H9 (cell line): ENCODE data around the gene NFX1. TPM values are rescaled to one million over a fixed set of nuclear protein-coding genes. Genes with fewer than 3 reads are reported as not detected.

ENCODE experiments used
- DNase-seq: peaks from one replicate; pipeline ENCODE4 v3.0.0-alpha.2; 2017
- H2AFZ ChIP-seq: one replicate; pipeline ENCODE4 v1.6.1; 2013; ENCODE audit warnings: mild to moderate bottlenecking, low read length, control low read depth, moderate library complexity
- H2AK5ac ChIP-seq: 2 replicates; pipeline ENCODE4 v1.6.1; 2013; ENCODE audit warnings: low read length, control low read depth, mixed read lengths; ENCODE audit not compliant: insufficient read length
- H2BK120ac ChIP-seq: one replicate; pipeline ENCODE4 v1.6.1; 2013; ENCODE audit warnings: low read depth, mild to moderate bottlenecking, low read length, control low read depth, inconsistent platforms; ENCODE audit not compliant: poor library complexity, severe bottlenecking
- H2BK12ac ChIP-seq: 2 replicates; pipeline ENCODE4 v1.6.1; 2013; ENCODE audit warnings: low read length, control low read depth, mixed read lengths, low read depth; ENCODE audit not compliant: insufficient read length
- H2BK15ac ChIP-seq: 2 replicates; pipeline ENCODE4 v1.6.1; 2013; ENCODE audit warnings: low read depth, low read length, control low read depth
- H2BK20ac ChIP-seq: one replicate; pipeline ENCODE4 v1.6.1; 2013; ENCODE audit warnings: low read depth, mild to moderate bottlenecking, low read length, control low read depth, inconsistent platforms; ENCODE audit not compliant: poor library complexity, severe bottlenecking
- H2BK5ac ChIP-seq: 2 replicates; pipeline ENCODE4 v1.6.1; 2013; ENCODE audit warnings: low read length, control low read depth, mixed read lengths; ENCODE audit not compliant: insufficient read length
- H3K14ac ChIP-seq: 2 replicates; pipeline ENCODE4 v1.6.1; 2013; ENCODE audit warnings: low read length, control low read depth; ENCODE audit not compliant: insufficient read depth
- H3K18ac ChIP-seq: 2 replicates; pipeline ENCODE4 v1.6.1; 2013; ENCODE audit warnings: low read depth, mild to moderate bottlenecking, mixed read lengths, low read length, control low read depth; ENCODE audit not compliant: insufficient read length
- H3K23ac ChIP-seq: 2 replicates; pipeline ENCODE4 v1.6.1; 2013; ENCODE audit warnings: low read length, control low read depth, mixed read lengths, low read depth; ENCODE audit not compliant: insufficient read length
- H3K23me2 ChIP-seq: 2 replicates; pipeline ENCODE4 v1.6.1; 2013; ENCODE audit warnings: low read depth, mild to moderate bottlenecking, mixed read lengths, low read length, control low read depth; ENCODE audit not compliant: insufficient read length, poor library complexity, severe bottlenecking
- H3K27ac ChIP-seq: 2 replicates; pipeline ENCODE4 v1.5.1; 2013; ENCODE audit warnings: low read length, control low read depth, mixed read lengths, low read depth; ENCODE audit not compliant: insufficient read length
- H3K27me3 ChIP-seq: 2 replicates; pipeline ENCODE4 v1.6.1; 2013; ENCODE audit warnings: low read length, control low read depth, inconsistent platforms; ENCODE audit not compliant: insufficient read depth
- H3K4ac ChIP-seq: 2 replicates; pipeline ENCODE4 v1.6.1; 2013; ENCODE audit warnings: low read depth, mild to moderate bottlenecking, control low read depth, inconsistent platforms, low read length, moderate library complexity
- H3K4me1 ChIP-seq: 2 replicates; pipeline ENCODE4 v1.6.1; 2013; ENCODE audit warnings: low read length, control low read depth, inconsistent platforms; ENCODE audit not compliant: insufficient read depth
- H3K4me2 ChIP-seq: 2 replicates; pipeline ENCODE4 v1.6.1; 2013; ENCODE audit warnings: low read length, control low read depth, mixed read lengths; ENCODE audit not compliant: insufficient read length, insufficient read depth
- H3K56ac ChIP-seq: 2 replicates; pipeline ENCODE4 v1.6.1; 2013; ENCODE audit warnings: low read depth, mild to moderate bottlenecking, mixed read lengths, low read length, control low read depth; ENCODE audit not compliant: insufficient read length
- H3K79me1 ChIP-seq: 2 replicates; pipeline ENCODE4 v1.6.1; 2013; ENCODE audit warnings: low read depth, mild to moderate bottlenecking, moderate library complexity, low read length, control low read depth, inconsistent platforms; ENCODE audit not compliant: insufficient read depth, poor library complexity, severe bottlenecking
- H3K79me2 ChIP-seq: 2 replicates; pipeline ENCODE4 v1.6.1; 2013; ENCODE audit warnings: low read length, control low read depth, inconsistent platforms; ENCODE audit not compliant: insufficient read depth
- H3K9ac ChIP-seq: 2 replicates; pipeline ENCODE4 v1.6.1; 2013; ENCODE audit warnings: low read length, control low read depth, mixed read lengths; ENCODE audit not compliant: insufficient read length; ENCODE audit errors: extremely low read depth
- H3K9me3 ChIP-seq: one replicate; pipeline ENCODE4 v1.6.1; 2013; ENCODE audit warnings: low read depth, low read length, inconsistent platforms; ENCODE audit not compliant: control insufficient read depth
- H3T11ph ChIP-seq: one replicate; pipeline ENCODE4 v1.6.1; 2013; ENCODE audit warnings: mild to moderate bottlenecking, low read length, control low read depth, inconsistent platforms
- H4K20me1 ChIP-seq: one replicate; pipeline ENCODE4 v1.6.1; 2013; ENCODE audit not compliant: control insufficient read depth, insufficient read length, insufficient read depth
- H4K5ac ChIP-seq: 2 replicates; pipeline ENCODE4 v1.6.1; 2013; ENCODE audit warnings: low read depth, mild to moderate bottlenecking, mixed read lengths, low read length, control low read depth; ENCODE audit not compliant: insufficient read length
- H4K8ac ChIP-seq: replicated peaks from 2 replicates; pipeline ENCODE4 v1.6.1; 2013; ENCODE audit warnings: low read length, control low read depth, mixed read lengths, low read depth; ENCODE audit not compliant: insufficient read length
- H4K91ac ChIP-seq: 2 replicates; pipeline ENCODE4 v1.6.1; 2013; ENCODE audit warnings: low read depth, mild to moderate bottlenecking, moderate library complexity, mixed read lengths, low read length, control low read depth; ENCODE audit not compliant: insufficient read length
- H3K27ac Mint-ChIP-seq, 3 experiments: 2 replicates in 2 of 3; 3 replicates in 1 of 3; pipeline ENCODE4 v1.8.0; 2020 to 2021; ENCODE audit warnings: mixed read lengths in 3 of 3, mild to moderate bottlenecking in 1 of 3, moderate library complexity in 1 of 3
- H3K27me3 Mint-ChIP-seq: 2 replicates; pipeline ENCODE4 v1.8.0; 2021; ENCODE audit warnings: low read depth, mild to moderate bottlenecking, moderate library complexity, mixed read lengths
- H3K36me3 Mint-ChIP-seq, 3 experiments: 2 replicates in 2 of 3; 3 replicates in 1 of 3; pipeline ENCODE4 v1.8.0; 2020 to 2021; ENCODE audit warnings: low read depth in 3 of 3, mixed read lengths in 3 of 3; ENCODE audit not compliant: insufficient read depth in 1 of 3
- H3K4me1 Mint-ChIP-seq, 2 experiments: 2 replicates each; pipeline ENCODE4 v1.8.0; 2020; ENCODE audit warnings: mixed read lengths in 2 of 2
- H3K4me3 Mint-ChIP-seq, 2 experiments: 2 replicates in 1 of 2; 3 replicates in 1 of 2; pipeline ENCODE4 v1.8.0; 2020 to 2021; ENCODE audit warnings: mild to moderate bottlenecking in 2 of 2, mixed read lengths in 2 of 2, moderate library complexity in 1 of 2
- H3K9me3 Mint-ChIP-seq, 2 experiments: 2 replicates in 1 of 2; 3 replicates in 1 of 2; pipeline ENCODE4 v1.8.0; 2020; ENCODE audit warnings: mild to moderate bottlenecking in 2 of 2, mixed read lengths in 2 of 2, moderate library complexity in 1 of 2
- WGBS: extraction: QIAGEN DNeasy Blood & Tissue Kit; methylation state at CpG from one replicate; pipeline ENCODE4 v1.1.7; 2013; ENCODE audit warnings: missing lambda C conversion rate, low lambda C conversion rate, mixed read lengths; ENCODE audit not compliant: insufficient read length; ENCODE audit errors: extremely low coverage; 5-methylcytosine and 5-hydroxymethylcytosine counted together
- total RNA-seq: library from RNA; stranded (reverse); gene quantifications from 2 replicates; pipeline ENCODE4 v1.2.1, GENCODE V29; 2021
- TF ChIP-seq, protein P1 (sequence below): fragments of 200-600 bp; sonication (generic); conservative IDR thresholded peaks from 3 replicates; pipeline ENCODE4 v1.8.0; 2021; ENCODE audit warnings: antibody characterized with exemption, mild to moderate bottlenecking

The NFX1 gene
- total RNA-seq, 1 experiment from 2014 or later = 35.1 TPM

DNA sequence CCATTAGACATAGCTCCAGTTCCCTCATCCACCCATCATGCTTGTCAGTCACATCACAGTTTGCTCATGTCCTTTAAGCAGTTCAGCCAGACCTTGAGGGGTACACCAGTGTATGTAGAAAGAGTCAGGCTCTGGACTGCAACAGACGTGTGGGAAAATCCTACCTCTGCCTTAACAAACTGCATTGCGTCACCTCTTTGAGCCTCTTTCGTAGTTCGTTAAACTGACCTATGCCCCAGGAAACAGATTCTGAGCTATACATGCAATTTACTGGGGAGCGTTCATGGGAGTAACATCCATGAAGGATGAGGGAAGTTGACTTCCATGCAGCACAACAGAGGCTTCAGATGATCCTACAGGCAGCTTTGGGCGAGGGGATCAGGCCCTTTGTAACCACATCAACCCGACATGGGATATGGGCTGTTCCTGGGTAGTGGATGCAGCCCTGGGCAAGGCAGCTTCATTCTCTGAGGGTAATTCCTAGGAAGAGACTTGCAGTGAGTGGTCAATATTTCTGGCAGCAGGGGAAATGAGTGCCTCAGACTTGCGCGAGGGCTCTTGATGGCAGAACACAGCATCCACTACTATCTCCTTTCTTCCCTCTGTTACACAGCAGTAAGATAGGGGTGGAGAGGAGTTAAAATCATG is 46.1 kb upstream of the NFX1 start:
- Histone ChIP-seq H3K79me1 (no peaks in the 10 kb centered on the region), H3K79me2 (no peaks in the 10 kb centered on the region; the same call in 1 of the 2 replicates), H2AK5ac (no peak overlapping the region), H2BK120ac (no peak overlapping the region), H3K9me3 (no peaks in the 10 kb centered on the region), H4K8ac (no peak overlapping the region), H3K23me2 (no peaks in the 10 kb centered on the region), H2BK12ac (no peak overlapping the region), H3K56ac (no peak overlapping the region), H3K27ac (no peak overlapping the region), H2AFZ (no peak overlapping the region), H4K5ac (no peak overlapping the region), H3K9ac (no peak overlapping the region), H3K4me1 (no peaks in the 10 kb centered on the region), H4K91ac (no peak overlapping the region), H3K4ac (no peak overlapping the region), H3K4me2 (no peak overlapping the region), H2BK15ac (no peak overlapping the region), H3K23ac (no peak overlapping the region), H3T11ph (no peak overlapping the region), H2BK20ac (no peak overlapping the region), H2BK5ac (no peak overlapping the region), H4K20me1 (no peaks in the 10 kb centered on the region), H3K27me3 (no peaks in the 10 kb centered on the region), H3K18ac (no peak overlapping the region), H3K14ac (no peak overlapping the region)
- no peak overlapping the region for H3K4me3 Mint-ChIP-seq
- no peaks in the 10 kb centered on the region for H3K9me3 Mint-ChIP-seq
- peaks cover 5% of the 10 kb centered on the region; the same call in 1 of the 2 replicates for H3K27me3 Mint-ChIP-seq
- no peak for DNase-seq
- TF ChIP-seq, protein P1, sequence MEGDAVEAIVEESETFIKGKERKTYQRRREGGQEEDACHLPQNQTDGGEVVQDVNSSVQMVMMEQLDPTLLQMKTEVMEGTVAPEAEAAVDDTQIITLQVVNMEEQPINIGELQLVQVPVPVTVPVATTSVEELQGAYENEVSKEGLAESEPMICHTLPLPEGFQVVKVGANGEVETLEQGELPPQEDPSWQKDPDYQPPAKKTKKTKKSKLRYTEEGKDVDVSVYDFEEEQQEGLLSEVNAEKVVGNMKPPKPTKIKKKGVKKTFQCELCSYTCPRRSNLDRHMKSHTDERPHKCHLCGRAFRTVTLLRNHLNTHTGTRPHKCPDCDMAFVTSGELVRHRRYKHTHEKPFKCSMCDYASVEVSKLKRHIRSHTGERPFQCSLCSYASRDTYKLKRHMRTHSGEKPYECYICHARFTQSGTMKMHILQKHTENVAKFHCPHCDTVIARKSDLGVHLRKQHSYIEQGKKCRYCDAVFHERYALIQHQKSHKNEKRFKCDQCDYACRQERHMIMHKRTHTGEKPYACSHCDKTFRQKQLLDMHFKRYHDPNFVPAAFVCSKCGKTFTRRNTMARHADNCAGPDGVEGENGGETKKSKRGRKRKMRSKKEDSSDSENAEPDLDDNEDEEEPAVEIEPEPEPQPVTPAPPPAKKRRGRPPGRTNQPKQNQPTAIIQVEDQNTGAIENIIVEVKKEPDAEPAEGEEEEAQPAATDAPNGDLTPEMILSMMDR = no peak
- no CpG with 5 or more reads among the region's 9 CpGs for WGBS
- peaks cover 0 to 7% (median 2%) of the 10 kb centered on the region in 3 experiments; a peak in 1 of 7 replicates for H3K36me3 Mint-ChIP-seq
- no peaks in the 10 kb centered on the region; a peak in 1 of 4 replicates for H3K4me1 Mint-ChIP-seq
- no peak overlapping the region; a peak in 1 of 7 replicates for H3K27ac Mint-ChIP-seq
